GM23338 (cell line): ENCODE measurements around the gene PKIB. TPM values are rescaled to one million over a fixed set of nuclear protein-coding genes. Genes with fewer than 3 reads are reported as not detected.

Source experiments
- ATAC-seq: fragments of 200-7000 bp; cut with Tn5 transposase; 3 replicates; pipeline ENCODE4 v1.9.1; 2020
- DNase-seq: peaks from one replicate; pipeline ENCODE4 v3.0.0-alpha.2; 2015; ENCODE audit warnings: low spot score
- H2AFZ ChIP-seq: fragments of 200-600 bp; sonication (generic); 2 replicates; pipeline ENCODE4 v1.8.0; 2016; ENCODE audit warnings: antibody characterized with exemption, mild to moderate bottlenecking, moderate library complexity
- H3F3A ChIP-seq: fragments of 200-600 bp; sonication (generic); replicated peaks from 2 replicates; pipeline ENCODE4 v1.8.0; 2017; ENCODE audit warnings: antibody characterized with exemption, mixed run types, low read depth
- H3K27ac ChIP-seq: fragments of 200-600 bp; sonication (generic); 2 replicates; pipeline ENCODE4 v1.6.1; 2016; ENCODE audit warnings: low read depth
- H3K27me3 ChIP-seq: fragments of 200-600 bp; sonication (generic); 2 replicates; pipeline ENCODE4 v1.8.0; 2016; ENCODE audit warnings: mild to moderate bottlenecking, mixed run types, moderate library complexity; ENCODE audit not compliant: insufficient read depth
- H3K36me3 ChIP-seq: fragments of 200-600 bp; sonication (generic); 2 replicates; pipeline ENCODE4 v1.8.0; 2016; ENCODE audit warnings: mild to moderate bottlenecking; ENCODE audit not compliant: insufficient read depth
- H3K4me1 ChIP-seq: fragments of 200-600 bp; sonication (generic); 2 replicates; pipeline ENCODE4 v1.8.0; 2016; ENCODE audit warnings: mild to moderate bottlenecking, moderate library complexity; ENCODE audit not compliant: insufficient read depth
- H3K4me2 ChIP-seq: fragments of 200-600 bp; sonication (generic); 2 replicates; pipeline ENCODE4 v1.7.1; 2017; ENCODE audit warnings: mixed run types
- H3K4me3 ChIP-seq: fragments of 200-600 bp; sonication (generic); 2 replicates; pipeline ENCODE4 v1.6.1; 2016; ENCODE audit warnings: mixed run types
- H3K79me2 ChIP-seq: fragments of 200-600 bp; sonication (generic); replicated peaks from 2 replicates; pipeline ENCODE4 v1.8.0; 2017; ENCODE audit warnings: mild to moderate bottlenecking; ENCODE audit not compliant: insufficient read depth
- H3K9me2 ChIP-seq: fragments of 200-600 bp; sonication (generic); 2 replicates; pipeline ENCODE4 v1.8.0; 2017; ENCODE audit not compliant: insufficient read depth
- H4K20me1 ChIP-seq: fragments of 200-600 bp; sonication (generic); replicated peaks from 2 replicates; pipeline ENCODE4 v1.8.0; 2017; ENCODE audit warnings: mild to moderate bottlenecking; ENCODE audit not compliant: insufficient read depth
- H3K27ac Mint-ChIP-seq: 2 replicates; pipeline ENCODE4 v1.8.0; 2020; ENCODE audit warnings: inconsistent platforms, mild to moderate bottlenecking, moderate library complexity, mixed read lengths
- H3K27me3 Mint-ChIP-seq: 3 replicates; pipeline ENCODE4 v1.8.0; 2022; ENCODE audit warnings: low read depth, mild to moderate bottlenecking, moderate library complexity, mixed read lengths, inconsistent platforms; ENCODE audit not compliant: insufficient read depth, poor library complexity
- H3K36me3 Mint-ChIP-seq: 3 replicates; pipeline ENCODE4 v1.8.0; 2021; ENCODE audit warnings: low read depth, mild to moderate bottlenecking, inconsistent platforms, moderate library complexity, mixed read lengths
- H3K4me1 Mint-ChIP-seq: 3 replicates; pipeline ENCODE4 v1.8.0; 2020; ENCODE audit warnings: mild to moderate bottlenecking, inconsistent platforms, mixed read lengths
- H3K4me3 Mint-ChIP-seq: 3 replicates; pipeline ENCODE4 v1.8.0; 2021; ENCODE audit warnings: moderate library complexity, mild to moderate bottlenecking, inconsistent platforms, mixed read lengths
- H3K9me3 Mint-ChIP-seq: 3 replicates; pipeline ENCODE4 v1.8.0; 2020; ENCODE audit warnings: moderate library complexity, mild to moderate bottlenecking, inconsistent platforms, mixed read lengths
- CREB1 ChIP-seq: fragments of 250-450 bp; sonication (Bioruptor Pico); IDR thresholded peaks from 2 replicates; pipeline ENCODE4 v1.5.0; 2020; ENCODE audit warnings: low read depth, mild to moderate bottlenecking, moderate library complexity
- CTCF ChIP-seq, 2 experiments: fragments of 200-600 bp in 1 of 2; sonication (generic) in 1 of 2; conservative IDR thresholded peaks; 2 replicates each; pipeline versions ENCODE4 v1.5.1 to v1.6.1; 2016 to 2017; ENCODE audit warnings: antibody characterized with exemption in 2 of 2, low read depth in 2 of 2, mild to moderate bottlenecking in 2 of 2, moderate library complexity in 1 of 2
- ETS1 ChIP-seq: IDR thresholded peaks from 2 replicates; pipeline ENCODE4 v1.6.1; 2016; ENCODE audit warnings: antibody characterized with exemption
- EZH2 ChIP-seq: fragments of 200-600 bp; sonication (generic); IDR thresholded peaks from one replicate; pipeline ENCODE4 v1.8.0; 2017; ENCODE audit warnings: antibody characterized with exemption, mild to moderate bottlenecking, low read depth; ENCODE audit not compliant: unreplicated experiment
- EZH2phosphoT487 ChIP-seq: fragments of 200-600 bp; sonication (generic); IDR thresholded peaks from one replicate; pipeline ENCODE4 v1.8.1; 2018; ENCODE audit warnings: antibody characterized with exemption; ENCODE audit not compliant: unreplicated experiment
- JUNB ChIP-seq: IDR thresholded peaks from one replicate; pipeline ENCODE4 v1.6.1; 2016; ENCODE audit warnings: antibody characterized with exemption; ENCODE audit not compliant: unreplicated experiment
- NANOG ChIP-seq: IDR thresholded peaks from 2 replicates; pipeline ENCODE4 v1.6.1; 2016; ENCODE audit warnings: antibody characterized with exemption, borderline replicate concordance
- POLR2AphosphoS5 ChIP-seq: IDR thresholded peaks from 2 replicates; pipeline ENCODE4 v1.6.1; 2016; ENCODE audit warnings: antibody characterized with exemption, low read depth
- REST ChIP-seq: IDR thresholded peaks from one replicate; pipeline ENCODE4 v1.6.1; 2018; ENCODE audit warnings: antibody characterized with exemption; ENCODE audit not compliant: unreplicated experiment
- STAT1 ChIP-seq: IDR thresholded peaks from one replicate; pipeline ENCODE4 v1.6.1; 2016; ENCODE audit warnings: antibody characterized with exemption; ENCODE audit not compliant: unreplicated experiment
- ZNF114 ChIP-seq: fragments of 250-450 bp; sonication (Bioruptor Pico); IDR thresholded peaks from 2 replicates; pipeline ENCODE4 v1.5.0; 2020; ENCODE audit warnings: mild to moderate bottlenecking, moderate library complexity
- ZNF331 ChIP-seq: fragments of 250-450 bp; sonication (Bioruptor Pico); IDR thresholded peaks from 2 replicates; pipeline ENCODE4 v1.5.0; 2020; ENCODE audit warnings: low read depth, mild to moderate bottlenecking, moderate library complexity
- ZNF462 ChIP-seq: fragments of 250-450 bp; sonication (Bioruptor Pico); IDR thresholded peaks from 2 replicates; pipeline ENCODE4 v1.5.0; 2020; ENCODE audit warnings: mild to moderate bottlenecking, moderate library complexity
- polyA plus RNA-seq: library from polyadenylated mRNA; unstranded; fragments of >200 nt; fragmentation: Nextera tagmentation; extraction: Ambion mirVana; gene quantifications from 2 replicates; pipeline ENCODE4 v1.2.1, GENCODE V29; 2016
- total RNA-seq: library from RNA; depleted of rRNA; stranded (reverse); fragments of >200 nt; shearing (Covaris generic); gene quantifications from 2 replicates; pipeline ENCODE4 v1.2.3, GENCODE V29; 2014

The PKIB gene
- total and polyA plus RNA-seq, 2 experiments from 2014 or later: 125 to 170 TPM

- H3K27ac Mint-ChIP-seq: no peak overlapping the region
- Histone ChIP-seq H3K27me3 (no peaks in the 10 kb centered on the region), H3K79me2 (no peaks in the 10 kb centered on the region), H3K4me1 (no peaks in the 10 kb centered on the region), H3F3A (no peaks in the 10 kb centered on the region), H3K4me3 (no peak overlapping the region), H3K9me2 (no peaks in the 10 kb centered on the region), H3K4me2 (no peak overlapping the region), H4K20me1 (no peaks in the 10 kb centered on the region), H2AFZ (no peak overlapping the region), H3K36me3 (peaks cover 10% of the 10 kb centered on the region), H3K27ac (no peak overlapping the region)
- 0 out of 3 replicates have a peak, but pooled peaks cover 3% of the 10 kb centered on the region for H3K36me3 Mint-ChIP-seq
- TF ChIP-seq JUNB: no peak
- no peak for TF ChIP-seq EZH2phosphoT487
- TF ChIP-seq REST: no peak
- TF ChIP-seq CREB1: no peak
- TF ChIP-seq POLR2AphosphoS5: no peak
- no peak for TF ChIP-seq STAT1
- no peak for TF ChIP-seq CTCF (conservative IDR thresholded peaks at IDR 0.05; ENCODE audit: low read depth in 2 of 2)
- no peak for TF ChIP-seq ZNF331 (CRISPR knock-in tag)
- TF ChIP-seq ETS1: no peak
- TF ChIP-seq ZNF114 (CRISPR knock-in tag): no peak
- no peak for TF ChIP-seq EZH2
- TF ChIP-seq NANOG: no peak
- no peak for TF ChIP-seq ZNF462 (CRISPR knock-in tag)
- H3K9me3 Mint-ChIP-seq: no peaks in the 10 kb centered on the region
- ATAC-seq (no peak), DNase-seq (no peak)
- no peaks in the 10 kb centered on the region for H3K27me3 Mint-ChIP-seq
- H3K4me3 Mint-ChIP-seq: no peak overlapping the region
- no peaks in the 10 kb centered on the region for H3K4me1 Mint-ChIP-seq
Measured at GRCh38 chr6:122640366-122640765, 30.2 kb downstream of the PKIB start.
